C4-2B (cell line): ENCODE data around the gene DLG2.
"Not testable (repeated sequence)": the region's sequence is repeated elsewhere in the genome, so short reads cannot be mapped to it uniquely, and the experiment has no call there.

ENCODE experiments used
- H3K27ac ChIP-seq: fragments of 450-650 bp; 2 replicates; pipeline ENCODE4 v1.5.1; 2017
- ZFX ChIP-seq: fragments of 450-650 bp; IDR thresholded peaks from 2 replicates; pipeline ENCODE4 v1.6.1; 2017
- TF ChIP-seq, protein P1 (sequence below): fragments of 450-650 bp; conservative IDR thresholded peaks from 2 replicates; pipeline ENCODE4 v1.5.1; 2017; ENCODE audit warnings: mild to moderate bottlenecking

DLG2 gene

DNA sequence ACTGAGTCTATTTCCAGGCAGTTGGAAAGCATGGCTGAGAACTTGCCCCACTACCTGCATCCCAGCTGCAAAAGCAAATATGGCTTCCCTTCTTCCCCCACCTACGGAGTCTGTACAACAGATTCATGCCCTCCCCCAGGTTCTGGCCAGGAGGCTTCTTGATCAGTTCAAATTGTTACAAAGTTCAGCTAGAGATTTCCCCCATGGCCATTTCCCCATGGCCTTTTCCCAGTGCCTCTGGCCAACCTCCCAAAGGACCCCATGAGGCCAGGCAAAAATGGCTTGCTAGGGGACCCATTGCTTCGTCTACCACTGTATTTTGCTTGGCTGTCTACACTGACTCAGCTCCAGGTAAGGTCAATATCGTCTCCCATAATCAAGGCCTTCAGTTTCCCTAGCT, 203.3 kb downstream of the DLG2 start:
- no peak for TF ChIP-seq ZFX
- TF ChIP-seq, protein P1, sequence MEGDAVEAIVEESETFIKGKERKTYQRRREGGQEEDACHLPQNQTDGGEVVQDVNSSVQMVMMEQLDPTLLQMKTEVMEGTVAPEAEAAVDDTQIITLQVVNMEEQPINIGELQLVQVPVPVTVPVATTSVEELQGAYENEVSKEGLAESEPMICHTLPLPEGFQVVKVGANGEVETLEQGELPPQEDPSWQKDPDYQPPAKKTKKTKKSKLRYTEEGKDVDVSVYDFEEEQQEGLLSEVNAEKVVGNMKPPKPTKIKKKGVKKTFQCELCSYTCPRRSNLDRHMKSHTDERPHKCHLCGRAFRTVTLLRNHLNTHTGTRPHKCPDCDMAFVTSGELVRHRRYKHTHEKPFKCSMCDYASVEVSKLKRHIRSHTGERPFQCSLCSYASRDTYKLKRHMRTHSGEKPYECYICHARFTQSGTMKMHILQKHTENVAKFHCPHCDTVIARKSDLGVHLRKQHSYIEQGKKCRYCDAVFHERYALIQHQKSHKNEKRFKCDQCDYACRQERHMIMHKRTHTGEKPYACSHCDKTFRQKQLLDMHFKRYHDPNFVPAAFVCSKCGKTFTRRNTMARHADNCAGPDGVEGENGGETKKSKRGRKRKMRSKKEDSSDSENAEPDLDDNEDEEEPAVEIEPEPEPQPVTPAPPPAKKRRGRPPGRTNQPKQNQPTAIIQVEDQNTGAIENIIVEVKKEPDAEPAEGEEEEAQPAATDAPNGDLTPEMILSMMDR: no peak
- H3K27ac ChIP-seq: no peak overlapping the region

DNA sequence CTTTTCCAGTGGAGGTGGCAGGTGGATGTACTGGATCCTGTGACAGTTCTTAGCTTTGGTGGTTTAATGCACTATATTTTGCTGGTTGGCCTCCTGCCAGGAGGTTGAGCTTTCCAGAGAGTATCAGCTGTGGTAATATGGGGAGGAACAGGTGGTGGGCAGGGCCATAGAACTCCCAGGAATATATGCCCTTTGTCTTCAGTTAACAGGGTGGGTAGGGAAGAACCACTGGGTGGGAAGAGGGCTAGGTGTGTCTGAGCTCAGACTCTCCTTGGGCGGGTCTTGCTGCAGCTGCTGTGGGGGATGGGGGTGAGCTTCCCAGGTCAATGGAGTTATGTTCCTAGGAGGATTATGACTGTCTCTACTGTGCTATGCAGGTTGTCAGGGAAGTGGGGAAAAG, 203.8 kb downstream of the DLG2 start:
- no peak overlapping the region for H3K27ac ChIP-seq
- TF ChIP-seq ZFX: no peak
- TF ChIP-seq, protein P1: no peak

DNA sequence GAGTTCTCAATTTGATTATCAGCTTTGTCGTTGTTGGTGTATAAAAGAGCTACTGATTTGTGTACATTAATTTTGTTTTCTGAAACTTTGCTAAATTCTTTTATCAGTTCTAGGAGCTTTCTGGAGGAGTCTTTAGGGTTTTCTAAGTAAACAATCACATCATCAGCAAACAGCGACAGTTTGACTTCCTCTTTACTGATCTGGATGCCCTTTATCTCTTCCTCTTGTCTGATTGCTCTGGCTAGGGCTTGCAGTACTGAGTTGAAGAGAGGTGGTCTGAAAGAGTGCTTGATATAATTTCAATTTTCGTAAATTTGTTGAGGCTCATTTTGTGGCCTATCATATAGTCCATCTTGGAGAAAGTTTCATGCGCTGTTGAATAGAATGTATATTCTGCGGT, 213.0 kb downstream of the DLG2 start:
- TF ChIP-seq ZFX: no peak
- TF ChIP-seq, protein P1: no peak
- no peak overlapping the region for H3K27ac ChIP-seq

DNA sequence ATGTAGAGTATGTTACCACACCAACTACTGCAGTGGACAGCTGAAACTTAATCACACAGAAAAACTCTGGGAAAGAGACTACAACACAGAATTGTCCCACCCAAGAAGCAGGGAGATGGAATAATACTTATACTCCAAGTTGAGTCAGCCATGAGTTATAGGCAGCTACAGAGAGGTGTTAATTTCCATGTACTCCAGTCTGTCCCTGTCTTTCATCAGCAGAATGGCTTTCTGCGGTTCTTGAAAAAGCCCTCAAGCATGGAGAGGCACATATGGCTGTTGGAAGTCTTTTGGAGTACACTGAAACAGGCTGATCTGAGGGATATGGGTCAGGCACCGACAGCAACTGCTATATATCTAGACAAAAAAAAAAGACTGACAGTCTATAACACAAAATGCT, 219.5 kb downstream of the DLG2 start:
- TF ChIP-seq ZFX: no peak
- TF ChIP-seq, protein P1: no peak
- no peak overlapping the region for H3K27ac ChIP-seq

DNA sequence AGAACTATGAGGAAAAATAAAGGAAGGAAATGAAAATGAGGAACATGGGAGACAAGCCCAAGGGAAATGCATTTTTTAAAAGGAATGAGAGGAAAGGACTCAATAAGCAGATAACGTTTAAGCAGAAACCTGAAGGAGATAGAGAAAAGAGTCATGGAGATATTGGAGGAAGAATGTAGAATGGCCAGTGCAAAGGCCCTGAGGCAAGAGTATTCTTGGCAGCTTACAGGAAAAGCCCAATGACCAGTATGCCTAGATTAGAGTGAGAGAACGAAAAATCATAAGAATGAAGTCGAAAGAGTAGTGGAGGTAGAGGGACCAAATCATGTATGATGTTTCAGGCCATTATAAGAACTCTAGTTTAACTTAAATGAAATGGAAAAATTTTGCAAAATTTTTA, 220.3 kb downstream of the DLG2 start:
- no peak overlapping the region for H3K27ac ChIP-seq
- TF ChIP-seq ZFX: no peak
- TF ChIP-seq, protein P1: no peak

DNA sequence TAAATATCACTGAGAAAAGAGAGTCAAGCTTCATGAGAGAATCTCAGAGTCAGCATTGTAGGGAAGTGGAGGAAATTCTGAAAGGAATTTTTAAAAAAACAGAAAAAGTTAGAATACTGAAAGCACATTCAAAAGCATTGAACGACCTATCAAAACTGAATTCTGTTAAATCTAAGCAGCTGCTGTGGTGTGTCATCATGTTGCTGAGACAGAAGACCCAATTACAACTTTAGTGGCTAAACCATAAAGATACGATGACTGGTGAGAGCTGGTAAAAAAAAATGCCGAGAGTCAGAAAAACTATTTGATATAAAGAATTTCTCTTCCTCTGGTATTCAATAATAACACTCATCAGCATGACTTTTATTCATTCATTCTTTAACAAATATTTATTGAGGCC, 220.8 kb downstream of the DLG2 start:
- no peak for TF ChIP-seq ZFX
- TF ChIP-seq, protein P1: no peak
- no peak overlapping the region for H3K27ac ChIP-seq

DNA sequence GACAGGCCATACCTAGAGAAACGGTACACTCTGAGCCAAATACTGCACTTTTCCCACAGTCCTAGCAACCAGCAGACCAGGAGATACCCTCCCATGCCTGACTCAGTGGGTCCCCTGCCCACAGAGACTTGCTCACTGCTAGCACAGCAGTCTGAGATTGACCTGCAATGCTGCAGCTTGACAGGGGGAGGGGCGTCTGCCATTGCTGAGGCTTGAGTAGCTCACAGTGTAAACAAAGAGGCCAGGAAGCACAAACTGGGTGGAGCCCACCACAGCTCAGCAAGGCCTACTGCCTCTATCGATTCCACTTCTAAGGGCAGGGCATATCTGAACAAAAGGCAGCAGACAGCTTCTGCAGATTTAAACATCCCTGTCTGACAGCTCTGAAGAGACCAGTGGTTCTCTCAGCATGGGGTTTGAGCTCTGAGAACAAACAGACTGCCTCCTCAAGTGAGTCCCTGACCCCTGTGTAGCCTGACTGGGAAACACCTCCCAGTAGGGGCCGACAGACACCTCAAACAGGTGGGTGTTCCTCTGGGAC, 231.6 kb downstream of the DLG2 start:
- not testable (repeated sequence) for H3K27ac ChIP-seq

DNA sequence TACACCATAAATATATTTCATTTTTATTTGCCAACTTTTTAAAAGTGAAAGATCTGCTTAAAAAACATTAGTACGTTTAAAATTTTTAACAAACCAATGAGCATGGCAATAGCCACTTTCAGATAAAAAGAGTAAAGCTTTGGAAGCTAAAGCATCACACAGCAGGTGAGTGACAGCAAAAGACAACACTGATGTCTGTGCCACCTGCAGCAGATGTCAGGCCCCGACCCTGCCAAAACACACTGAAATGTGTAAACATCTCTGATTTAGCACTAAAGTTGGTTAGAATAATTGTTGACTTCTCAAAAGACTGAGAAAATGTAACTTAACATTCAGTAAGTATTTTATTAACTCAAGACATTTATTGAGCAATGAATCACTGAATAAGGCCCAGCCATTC, 232.9 kb downstream of the DLG2 start:
- H3K27ac ChIP-seq: no peak overlapping the region
- TF ChIP-seq, protein P1: no peak
- no peak for TF ChIP-seq ZFX
